Gastroesophageal sphincter (tissue), 4 donors: ENCODE results near the gene CCDC85C. TPM values are rescaled to one million over a fixed set of nuclear protein-coding genes. Genes with fewer than 3 reads are reported as not detected.

Experiments
- ATAC-seq: fragments of 150-250 bp; one replicate; pipeline ENCODE4 v1.9.1; 2016; ENCODE audit warnings: mild to moderate bottlenecking, moderate library complexity
- H3K27ac ChIP-seq, 4 donors: fragments of 200-600 bp; sonication (generic) in 3 of 4; 1 replicate in 3 of 4; 2 replicates in 1 of 4; pipeline ENCODE4 v1.5.1; 2016 to 2019
- H3K27me3 ChIP-seq: fragments of 200-600 bp; sonication (generic); one replicate; pipeline ENCODE4 v1.5.1; 2019
- H3K36me3 ChIP-seq, 2 donors: fragments of 200-600 bp; sonication (generic); one replicate each; pipeline ENCODE4 v1.5.1; 2019; ENCODE audit warnings: control low read depth in 1 of 2
- H3K4me1 ChIP-seq, 3 donors: fragments of 200-600 bp; sonication (generic); 1 replicate in 2 of 3; 2 replicates in 1 of 3; pipeline ENCODE4 v1.5.1; 2016 to 2019; ENCODE audit warnings: control low read depth in 2 of 3
- H3K4me3 ChIP-seq, 2 donors: fragments of 200-600 bp; sonication (generic); one replicate each; pipeline ENCODE4 v1.5.1; 2019; ENCODE audit warnings: mild to moderate bottlenecking in 1 of 2, moderate library complexity in 1 of 2
- H3K9me3 ChIP-seq, 3 donors: fragments of 200-600 bp; sonication (generic); one replicate each; pipeline ENCODE4 v1.5.1; 2017 to 2019; ENCODE audit warnings: control low read depth in 2 of 3
- EP300 ChIP-seq: sonication (generic); formaldehyde crosslinking; IDR thresholded peaks from one replicate; pipeline ENCODE4 v1.6.1; 2017; ENCODE audit warnings: antibody characterized with exemption, mild to moderate bottlenecking
- POLR2A ChIP-seq, 2 donors: fragments of 450-650 bp; IDR thresholded peaks; one replicate each; pipeline ENCODE4 v1.6.1; 2017; ENCODE audit warnings: antibody characterized with exemption in 2 of 2, mild to moderate bottlenecking in 2 of 2, moderate library complexity in 1 of 2
- POLR2AphosphoS5 ChIP-seq: sonication (generic); formaldehyde crosslinking; IDR thresholded peaks from one replicate; pipeline ENCODE4 v1.6.1; 2017; ENCODE audit warnings: antibody characterized with exemption
- WGBS, 2 donors: methylation state at CpG; one replicate each; pipeline ENCODE4 v1.1.5; 2018; ENCODE audit warnings: low coverage in 1 of 2; 5-methylcytosine and 5-hydroxymethylcytosine counted together
- total RNA-seq, 4 donors: library from RNA; depleted of rRNA; stranded (reverse); fragments of >200 nt; gene quantifications; one replicate each; pipeline ENCODE4 v1.1.0, GENCODE V29; 2016
- TF ChIP-seq, protein P1 (sequence below), 4 experiments: fragments of 200-600 bp in 2 of 4; fragments of 450-650 bp in 2 of 4; sonication (generic) in 1 of 4; IDR thresholded peaks; one replicate each; pipeline ENCODE4 v1.5.1; 2017 to 2019; ENCODE audit warnings: antibody characterized with exemption in 4 of 4, mild to moderate bottlenecking in 2 of 4, moderate library complexity in 2 of 4

CCDC85C gene
- total RNA-seq, 4 donors from 2014 or later, result 14.0 to 58.2 (median 25.0) TPM

- Histone ChIP-seq H3K4me1 (peaks cover 0 to 74% (median 24%) of the 10 kb centered on the region in 3 donors), H3K9me3 (no peaks in the 10 kb centered on the region), H3K4me3 (peak overlapping the region; percentile 49 to 90), H3K27ac (peak overlapping the region; percentile 41 to 97 (median 92)), H3K36me3 (no peaks in the 10 kb centered on the region), H3K27me3 (no peaks in the 10 kb centered on the region)
- WGBS, 2 donors, result no CpG with 5 or more reads among the region's 53 CpGs
- TF ChIP-seq, protein P1, sequence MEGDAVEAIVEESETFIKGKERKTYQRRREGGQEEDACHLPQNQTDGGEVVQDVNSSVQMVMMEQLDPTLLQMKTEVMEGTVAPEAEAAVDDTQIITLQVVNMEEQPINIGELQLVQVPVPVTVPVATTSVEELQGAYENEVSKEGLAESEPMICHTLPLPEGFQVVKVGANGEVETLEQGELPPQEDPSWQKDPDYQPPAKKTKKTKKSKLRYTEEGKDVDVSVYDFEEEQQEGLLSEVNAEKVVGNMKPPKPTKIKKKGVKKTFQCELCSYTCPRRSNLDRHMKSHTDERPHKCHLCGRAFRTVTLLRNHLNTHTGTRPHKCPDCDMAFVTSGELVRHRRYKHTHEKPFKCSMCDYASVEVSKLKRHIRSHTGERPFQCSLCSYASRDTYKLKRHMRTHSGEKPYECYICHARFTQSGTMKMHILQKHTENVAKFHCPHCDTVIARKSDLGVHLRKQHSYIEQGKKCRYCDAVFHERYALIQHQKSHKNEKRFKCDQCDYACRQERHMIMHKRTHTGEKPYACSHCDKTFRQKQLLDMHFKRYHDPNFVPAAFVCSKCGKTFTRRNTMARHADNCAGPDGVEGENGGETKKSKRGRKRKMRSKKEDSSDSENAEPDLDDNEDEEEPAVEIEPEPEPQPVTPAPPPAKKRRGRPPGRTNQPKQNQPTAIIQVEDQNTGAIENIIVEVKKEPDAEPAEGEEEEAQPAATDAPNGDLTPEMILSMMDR (IDR thresholded peaks at IDR 0.05), result no peak
- TF ChIP-seq POLR2AphosphoS5 (no peak), POLR2A (IDR thresholded peaks at IDR 0.05) (no peak), EP300 (no peak)
- ATAC-seq, result no peak
Measured at GRCh38 chr14:99602788-99603415, 1.1 kb downstream of the CCDC85C start.

GRCh38 chr14:99602054-99602787 is 1.8 kb downstream of the CCDC85C start:
- Histone ChIP-seq H3K4me1 (peaks cover 0 to 81% (median 25%) of the 10 kb centered on the region in 3 donors), H3K4me3 (peak overlapping the region; percentile 49 to 90), H3K9me3 (no peaks in the 10 kb centered on the region), H3K27ac (peak overlapping the region; percentile 48 to 97 (median 92)), H3K36me3 (no peaks in the 10 kb centered on the region), H3K27me3 (no peaks in the 10 kb centered on the region)
- 0 to 20% methylated on average over 2 to 6 of the region's 18 CpGs for WGBS, 2 donors
- no peak for ATAC-seq
- TF ChIP-seq, protein P1 (IDR thresholded peaks at IDR 0.05), result no peak
- no peak for TF ChIP-seq POLR2AphosphoS5
- TF ChIP-seq POLR2A (IDR thresholded peaks at IDR 0.05), result no peak
- no peak for TF ChIP-seq EP300

GRCh38 chr14:99601361-99601831 is 2.6 kb downstream of the CCDC85C start:
- peaks cover 0 to 89% (median 33%) of the 10 kb centered on the region in 3 donors for H3K4me1 ChIP-seq
- H3K27ac ChIP-seq, result peak overlapping the region; percentile 48 to 97 (median 92)
- H3K9me3 ChIP-seq, result no peaks in the 10 kb centered on the region
- no peaks in the 10 kb centered on the region for H3K36me3 ChIP-seq
- no peaks in the 10 kb centered on the region for H3K27me3 ChIP-seq
- TF ChIP-seq POLR2AphosphoS5 (peak; percentile 54), POLR2A (IDR thresholded peaks at IDR 0.05) (no peak)
- WGBS, 2 donors, result 38 to 44% methylated on average over 3 to 4 of the region's 8 CpGs
- no peak for ATAC-seq
- H3K4me3 ChIP-seq, result peak overlapping the region; percentile 49 to 90

DNA sequence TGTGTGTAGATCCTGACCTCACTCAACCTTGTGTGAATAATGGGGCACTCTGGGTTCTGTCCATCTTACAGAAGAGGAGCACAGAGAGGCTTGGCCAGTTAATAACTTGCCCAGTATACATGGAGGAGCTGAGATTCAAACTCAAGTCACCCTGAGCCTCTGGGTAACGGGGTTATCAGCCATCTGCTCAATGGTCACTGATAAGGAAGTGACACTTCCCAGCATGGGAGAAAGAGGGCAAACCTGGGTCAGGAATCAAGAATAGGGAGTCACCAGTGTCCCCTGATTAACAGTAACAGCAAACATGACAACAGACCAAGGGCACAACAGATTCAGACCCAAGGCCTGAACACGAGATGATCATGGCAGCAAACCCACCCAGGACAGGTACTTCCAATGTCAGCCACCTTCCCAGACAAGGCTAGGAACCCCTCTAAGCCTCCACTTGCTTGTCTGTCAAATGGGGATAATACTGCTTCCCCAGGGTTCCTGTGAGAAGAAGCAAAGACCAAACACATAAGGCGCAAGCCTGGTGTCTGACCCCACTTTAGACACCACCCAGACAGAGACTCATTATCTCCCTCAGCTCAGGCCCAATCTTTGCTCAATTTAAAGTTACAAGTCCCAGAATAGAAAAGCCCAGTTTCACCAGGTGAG is 3.6 kb downstream of the CCDC85C start:
- H3K9me3 ChIP-seq, result no peaks in the 10 kb centered on the region
- no peaks in the 10 kb centered on the region for H3K36me3 ChIP-seq
- no peaks in the 10 kb centered on the region for H3K27me3 ChIP-seq
- no peak for ATAC-seq
- no peak for TF ChIP-seq POLR2AphosphoS5
- TF ChIP-seq, protein P1 (IDR thresholded peaks at IDR 0.05), result no peak
- TF ChIP-seq POLR2A (IDR thresholded peaks at IDR 0.05), result no peak
- no peak for TF ChIP-seq EP300
- peak overlapping the region in 3 of 4 donors; percentile 87 to 97 (median 96) for H3K27ac ChIP-seq
- no peak overlapping the region for H3K4me3 ChIP-seq
- WGBS, 2 donors, result 90% methylated on average over 2 of the region's 3 CpGs; no CpG with 5 or more reads in 1 of the 2 donors
- peaks cover 0 to 89% (median 33%) of the 10 kb centered on the region in 3 donors for H3K4me1 ChIP-seq

DNA sequence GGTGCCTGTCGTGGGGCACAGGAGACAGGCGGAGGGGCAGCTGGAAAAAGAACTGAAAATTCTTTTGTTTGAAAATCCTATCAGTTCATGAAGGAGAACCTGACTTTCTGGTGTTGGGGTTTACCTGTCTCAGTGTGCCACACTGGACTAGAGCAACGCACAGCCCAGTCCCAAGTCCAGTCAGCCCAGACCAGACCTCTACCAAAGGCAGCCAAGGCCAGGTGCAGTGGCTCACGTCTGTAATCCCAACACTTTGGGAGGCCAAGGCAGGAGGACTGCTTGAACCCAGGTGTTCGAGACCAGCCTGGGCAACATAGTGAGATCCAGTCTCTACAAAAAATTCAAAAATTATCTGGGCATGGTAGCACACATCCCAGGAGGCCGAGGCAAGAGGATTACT is 4.6 kb downstream of the CCDC85C start:
- TF ChIP-seq, protein P1 (IDR thresholded peaks at IDR 0.05), result no peak
- TF ChIP-seq POLR2A (IDR thresholded peaks at IDR 0.05), result no peak
- no peak for TF ChIP-seq POLR2AphosphoS5
- no peak for TF ChIP-seq EP300
- H3K9me3 ChIP-seq, result no peaks in the 10 kb centered on the region
- 65 to 66% methylated on average over 2 to 4 of the region's 6 CpGs for WGBS, 2 donors
- no peak for ATAC-seq
- no peak overlapping the region for H3K4me3 ChIP-seq
- no peaks in the 10 kb centered on the region for H3K27me3 ChIP-seq
- H3K36me3 ChIP-seq, result no peaks in the 10 kb centered on the region
- H3K27ac ChIP-seq, result peak overlapping the region in 3 of 4 donors; percentile 76 to 97 (median 87)
- peaks cover 0 to 94% (median 33%) of the 10 kb centered on the region in 3 donors for H3K4me1 ChIP-seq
